Stimulated activated naive CD8-positive, alpha-beta T cell treated with anti-CD3 and anti-CD28 coated beads, Interleukin-15, Interleukin-2, amounts not matched to agents 100 ng/mL and 50 ng/mL, for 24 hours (primary cell): ENCODE data around the gene SETSIP.

Experiments used
- H3K27ac Mint-ChIP-seq: one replicate; pipeline ENCODE4 v1.8.0; 2021; ENCODE audit warnings: mild to moderate bottlenecking, mixed read lengths
- H3K27me3 Mint-ChIP-seq: one replicate; pipeline ENCODE4 v1.8.0; 2021; ENCODE audit warnings: mixed read lengths
- H3K36me3 Mint-ChIP-seq: one replicate; pipeline ENCODE4 v1.8.0; 2021; ENCODE audit warnings: low read depth, mixed read lengths
- H3K4me1 Mint-ChIP-seq: one replicate; pipeline ENCODE4 v1.8.0; 2021; ENCODE audit warnings: low read depth, mixed read lengths
- H3K4me3 Mint-ChIP-seq: one replicate; pipeline ENCODE4 v1.8.0; 2021; ENCODE audit warnings: mild to moderate bottlenecking, mixed read lengths
- H3K9me3 Mint-ChIP-seq: one replicate; pipeline ENCODE4 v1.8.0; 2021; ENCODE audit warnings: mixed read lengths

SETSIP gene

GRCh38 chr1:92075311-92075710, at the start of gene SETSIP:
SETSIP (minus strand) TSS chr1:92075411; CDS start chr1:92075411, 0 bp downstream.
- Mint-ChIP-seq H3K4me3 (no peak within 1 kb of the TSS), H3K36me3 (no peaks in the 10 kb centered on the region), H3K4me1 (peaks cover 4% of the 10 kb centered on the region), H3K9me3 (no peaks in the 10 kb centered on the region), H3K27ac (no peak within 1 kb of the TSS), H3K27me3 (no peaks in the 10 kb centered on the region)

- H3K9me3 Mint-ChIP-seq = no peaks in the 10 kb centered on the region
These were observed 48.7 kb upstream of the SETSIP start for GRCh38 chr1:92123868-92124267.

GRCh38 chr1:92118826-92119225, 43.6 kb upstream of the SETSIP start:
- Mint-ChIP-seq H3K27me3 (no peaks in the 10 kb centered on the region), H3K36me3 (no peaks in the 10 kb centered on the region), H3K9me3 (no peaks in the 10 kb centered on the region), H3K27ac (no peak overlapping the region), H3K4me1 (peaks cover 8% of the 10 kb centered on the region), H3K4me3 (no peak overlapping the region)

More at GRCh38 chr1:92123868-92124267, 48.7 kb upstream of the SETSIP start:
- Mint-ChIP-seq H3K27me3 (no peaks in the 10 kb centered on the region), H3K36me3 (no peaks in the 10 kb centered on the region), H3K4me3 (peak overlapping the region; percentile 53), H3K27ac (no peak overlapping the region), H3K4me1 (peaks cover 14% of the 10 kb centered on the region)

- Mint-ChIP-seq H3K9me3 (no peaks in the 10 kb centered on the region), H3K36me3 (no peaks in the 10 kb centered on the region), H3K27me3 (no peaks in the 10 kb centered on the region), H3K27ac (no peak overlapping the region), H3K4me3 (no peak overlapping the region), H3K4me1 (no peaks in the 10 kb centered on the region)
These were observed 42.3 kb upstream of the SETSIP start for GRCh38 chr1:92117526-92117925.

- H3K27ac Mint-ChIP-seq = no peak overlapping the region
- no peaks in the 10 kb centered on the region for H3K27me3 Mint-ChIP-seq
- no peaks in the 10 kb centered on the region for H3K4me1 Mint-ChIP-seq
- H3K4me3 Mint-ChIP-seq = no peak overlapping the region
- H3K9me3 Mint-ChIP-seq = no peaks in the 10 kb centered on the region
- no peaks in the 10 kb centered on the region for H3K36me3 Mint-ChIP-seq
These were observed 33.4 kb upstream of the SETSIP start for GRCh38 chr1:92108631-92109030.

- H3K27me3 Mint-ChIP-seq = no peaks in the 10 kb centered on the region
- no peak overlapping the region for H3K4me3 Mint-ChIP-seq
- no peaks in the 10 kb centered on the region for H3K36me3 Mint-ChIP-seq
- no peak overlapping the region for H3K27ac Mint-ChIP-seq
- no peaks in the 10 kb centered on the region for H3K9me3 Mint-ChIP-seq
- no peaks in the 10 kb centered on the region for H3K4me1 Mint-ChIP-seq
These were observed 30.4 kb upstream of the SETSIP start for GRCh38 chr1:92105546-92106081.

GRCh38 chr1:92096317-92096716, 21.1 kb upstream of the SETSIP start:
- H3K36me3 Mint-ChIP-seq = no peaks in the 10 kb centered on the region
- peaks cover 6% of the 10 kb centered on the region for H3K4me1 Mint-ChIP-seq
- H3K27ac Mint-ChIP-seq = no peak overlapping the region
- no peaks in the 10 kb centered on the region for H3K27me3 Mint-ChIP-seq
- no peaks in the 10 kb centered on the region for H3K9me3 Mint-ChIP-seq
- H3K4me3 Mint-ChIP-seq = no peak overlapping the region

GRCh38 chr1:92095874-92096273, 20.7 kb upstream of the SETSIP start:
- H3K27ac Mint-ChIP-seq = no peak overlapping the region
- no peaks in the 10 kb centered on the region for H3K27me3 Mint-ChIP-seq
- H3K9me3 Mint-ChIP-seq = no peaks in the 10 kb centered on the region
- no peaks in the 10 kb centered on the region for H3K36me3 Mint-ChIP-seq
- H3K4me1 Mint-ChIP-seq = peaks cover 6% of the 10 kb centered on the region
- H3K4me3 Mint-ChIP-seq = no peak overlapping the region

GRCh38 chr1:92094595-92094994, 19.4 kb upstream of the SETSIP start:
- peaks cover 6% of the 10 kb centered on the region for H3K4me1 Mint-ChIP-seq
- H3K27ac Mint-ChIP-seq = no peak overlapping the region
- no peaks in the 10 kb centered on the region for H3K36me3 Mint-ChIP-seq
- H3K4me3 Mint-ChIP-seq = no peak overlapping the region
- H3K27me3 Mint-ChIP-seq = no peaks in the 10 kb centered on the region
- no peaks in the 10 kb centered on the region for H3K9me3 Mint-ChIP-seq

- H3K27ac Mint-ChIP-seq = no peak overlapping the region
- H3K36me3 Mint-ChIP-seq = no peaks in the 10 kb centered on the region
- no peaks in the 10 kb centered on the region for H3K9me3 Mint-ChIP-seq
- H3K4me3 Mint-ChIP-seq = no peak overlapping the region
- H3K4me1 Mint-ChIP-seq = peaks cover 6% of the 10 kb centered on the region
- no peaks in the 10 kb centered on the region for H3K27me3 Mint-ChIP-seq
These were observed 18.9 kb upstream of the SETSIP start for GRCh38 chr1:92094090-92094489.

- H3K4me3 Mint-ChIP-seq = no peak overlapping the region
- H3K27ac Mint-ChIP-seq = no peak overlapping the region
- peaks cover 3% of the 10 kb centered on the region for H3K4me1 Mint-ChIP-seq
- no peaks in the 10 kb centered on the region for H3K27me3 Mint-ChIP-seq
- H3K36me3 Mint-ChIP-seq = no peaks in the 10 kb centered on the region
- no peaks in the 10 kb centered on the region for H3K9me3 Mint-ChIP-seq
These were observed 16.4 kb upstream of the SETSIP start for GRCh38 chr1:92091625-92092024.

- no peaks in the 10 kb centered on the region for H3K27me3 Mint-ChIP-seq
- no peaks in the 10 kb centered on the region for H3K4me1 Mint-ChIP-seq
- H3K4me3 Mint-ChIP-seq = no peak overlapping the region
- H3K36me3 Mint-ChIP-seq = no peaks in the 10 kb centered on the region
- no peak overlapping the region for H3K27ac Mint-ChIP-seq
- peaks cover 10% of the 10 kb centered on the region for H3K9me3 Mint-ChIP-seq
These were observed 12.3 kb upstream of the SETSIP start for GRCh38 chr1:92087542-92087941.

- no peaks in the 10 kb centered on the region for H3K27me3 Mint-ChIP-seq
- H3K9me3 Mint-ChIP-seq = peaks cover 10% of the 10 kb centered on the region
- H3K4me3 Mint-ChIP-seq = no peak overlapping the region
- H3K36me3 Mint-ChIP-seq = no peaks in the 10 kb centered on the region
- no peak overlapping the region for H3K27ac Mint-ChIP-seq
- no peaks in the 10 kb centered on the region for H3K4me1 Mint-ChIP-seq
These were observed 10.5 kb upstream of the SETSIP start for GRCh38 chr1:92085727-92086126.

GRCh38 chr1:92084651-92085050, 9.4 kb upstream of the SETSIP start:
- no peaks in the 10 kb centered on the region for H3K27me3 Mint-ChIP-seq
- no peak overlapping the region for H3K4me3 Mint-ChIP-seq
- no peak overlapping the region for H3K27ac Mint-ChIP-seq
- peaks cover 10% of the 10 kb centered on the region for H3K9me3 Mint-ChIP-seq
- no peaks in the 10 kb centered on the region for H3K36me3 Mint-ChIP-seq
- peaks cover 4% of the 10 kb centered on the region for H3K4me1 Mint-ChIP-seq

GRCh38 chr1:92081031-92081430, 5.8 kb upstream of the SETSIP start:
- H3K4me3 Mint-ChIP-seq = peak overlapping the region; percentile 86
- H3K27ac Mint-ChIP-seq = no peak overlapping the region

More at GRCh38 chr1:92081031-92081430, 5.8 kb upstream of the SETSIP start:
- H3K4me1 Mint-ChIP-seq = peaks cover 4% of the 10 kb centered on the region
- H3K36me3 Mint-ChIP-seq = no peaks in the 10 kb centered on the region
- peaks cover 9% of the 10 kb centered on the region for H3K9me3 Mint-ChIP-seq
- H3K27me3 Mint-ChIP-seq = no peaks in the 10 kb centered on the region
